Liver (tissue), 9 donors: ENCODE results near the gene TLR10. TPM values are rescaled to one million over a fixed set of nuclear protein-coding genes. Genes with fewer than 3 reads are reported as not detected.

Experiments used
- DNase-seq: peaks from one replicate; pipeline ENCODE4 v3.0.0-alpha.2; 2017; ENCODE audit warnings: low spot score
- H3K27ac ChIP-seq, 2 donors: one replicate each; pipeline ENCODE4 v1.7.0; 2013; ENCODE audit warnings: inconsistent platforms in 2 of 2, low read length in 2 of 2, control low read depth in 1 of 2, low read depth in 1 of 2, mild to moderate bottlenecking in 1 of 2
- H3K27me3 ChIP-seq, 4 donors: one replicate each; pipeline versions ENCODE4 v1.6.1 to v1.7.0; 2013; ENCODE audit warnings: low read length in 3 of 4, inconsistent platforms in 1 of 4, mild to moderate bottlenecking in 1 of 4, moderate library complexity in 1 of 4; ENCODE audit not compliant: control insufficient read depth in 4 of 4, insufficient read depth in 4 of 4
- H3K36me3 ChIP-seq, 4 donors: one replicate each; pipeline versions ENCODE4 v1.6.1 to v1.7.0; 2013; ENCODE audit warnings: low read length in 3 of 4, mild to moderate bottlenecking in 3 of 4, low read depth in 1 of 4, moderate library complexity in 1 of 4; ENCODE audit not compliant: control insufficient read depth in 4 of 4, insufficient read depth in 3 of 4
- H3K4me1 ChIP-seq, 4 donors: one replicate each; pipeline versions ENCODE4 v1.6.1 to v1.7.0; 2013; ENCODE audit warnings: low read length in 3 of 4, mild to moderate bottlenecking in 3 of 4, moderate library complexity in 1 of 4; ENCODE audit not compliant: control insufficient read depth in 4 of 4, insufficient read depth in 4 of 4
- H3K4me3 ChIP-seq, 3 donors: one replicate each; pipeline versions ENCODE4 v1.6.1 to v1.7.0; 2013; ENCODE audit warnings: low read length in 3 of 3, control low read depth in 1 of 3, low read depth in 1 of 3, mild to moderate bottlenecking in 1 of 3
- H3K9ac ChIP-seq, 2 donors: one replicate each; pipeline ENCODE4 v1.7.0; 2013; ENCODE audit warnings: low read length in 2 of 2, mild to moderate bottlenecking in 2 of 2, moderate library complexity in 2 of 2, control low read depth in 1 of 2, low read depth in 1 of 2
- H3K9me3 ChIP-seq, 4 donors: one replicate each; pipeline versions ENCODE4 v1.6.1 to v1.7.0; 2013; ENCODE audit warnings: low read length in 3 of 4; ENCODE audit not compliant: control insufficient read depth in 4 of 4
- ATF3 ChIP-seq: IDR thresholded peaks from 2 replicates; pipeline ENCODE4 v1.6.1; 2016; ENCODE audit warnings: antibody characterized with exemption
- CTCF ChIP-seq: fragments of 150-350 bp; IDR thresholded peaks from 2 replicates; pipeline ENCODE4 v1.5.1; 2017; ENCODE audit warnings: improper control_type of control experiment, low read depth, low read length; ENCODE audit not compliant: missing input control
- EGR1 ChIP-seq, 2 donors: IDR thresholded peaks; 2 replicates each; pipeline ENCODE4 v1.6.1; 2016 to 2018; ENCODE audit warnings: antibody characterized with exemption in 2 of 2, low read depth in 2 of 2
- FOXA1 ChIP-seq: IDR thresholded peaks from 2 replicates; pipeline ENCODE4 v1.6.1; 2016; ENCODE audit warnings: antibody characterized with exemption
- FOXA2 ChIP-seq: IDR thresholded peaks from 2 replicates; pipeline ENCODE4 v1.6.1; 2016; ENCODE audit warnings: antibody characterized with exemption
- GABPA ChIP-seq, 2 donors: IDR thresholded peaks in 1 of 2; conservative IDR thresholded peaks in 1 of 2; 2 replicates each; pipeline ENCODE4 v1.6.1; 2016; ENCODE audit warnings: antibody characterized with exemption in 2 of 2, mild to moderate bottlenecking in 1 of 2, moderate library complexity in 1 of 2
- HNF4A ChIP-seq, 2 donors: conservative IDR thresholded peaks; 2 replicates each; pipeline ENCODE4 v1.6.1; 2016; ENCODE audit warnings: antibody characterized with exemption in 2 of 2, mild to moderate bottlenecking in 2 of 2
- HNF4G ChIP-seq: IDR thresholded peaks from 2 replicates; pipeline ENCODE4 v1.6.1; 2016; ENCODE audit warnings: antibody characterized with exemption
- JUND ChIP-seq, 2 donors: IDR thresholded peaks; 2 replicates each; pipeline ENCODE4 v1.6.1; 2016; ENCODE audit warnings: antibody characterized with exemption in 2 of 2
- NR2F2 ChIP-seq: IDR thresholded peaks from 2 replicates; pipeline ENCODE4 v1.6.1; 2016; ENCODE audit warnings: antibody characterized with exemption
- RAD21 ChIP-seq, 2 donors: IDR thresholded peaks; 2 replicates each; pipeline ENCODE4 v1.6.1; 2016; ENCODE audit warnings: antibody characterized with exemption in 2 of 2, mild to moderate bottlenecking in 2 of 2
- RXRA ChIP-seq, 2 donors: IDR thresholded peaks; 2 replicates each; pipeline ENCODE4 v1.6.1; 2017 to 2018; ENCODE audit warnings: antibody characterized with exemption in 2 of 2, mild to moderate bottlenecking in 1 of 2
- SP1 ChIP-seq: IDR thresholded peaks from 2 replicates; pipeline ENCODE4 v1.6.1; 2018; ENCODE audit warnings: antibody characterized with exemption, mild to moderate bottlenecking
- TAF1 ChIP-seq: conservative IDR thresholded peaks from 2 replicates; pipeline ENCODE4 v1.6.1; 2016; ENCODE audit warnings: antibody characterized with exemption, mild to moderate bottlenecking
- YY1 ChIP-seq: IDR thresholded peaks from 2 replicates; pipeline ENCODE4 v1.6.1; 2016; ENCODE audit warnings: antibody characterized with exemption, mild to moderate bottlenecking
- ZBTB33 ChIP-seq: IDR thresholded peaks from 2 replicates; pipeline ENCODE4 v1.6.1; 2016; ENCODE audit warnings: antibody characterized with exemption
- WGBS: extraction: QIAGEN DNeasy Blood & Tissue Kit; methylation state at CpG from one replicate; pipeline ENCODE4 v1.1.7; 2013; 5-methylcytosine and 5-hydroxymethylcytosine counted together
- polyA plus RNA-seq, 2 donors: library from polyadenylated mRNA; stranded (reverse) in 1 of 2; unstranded in 1 of 2; fragments of 200-250 nt in 1 of 2; fragments of >200 nt in 1 of 2; fragmentation: Nextera tagmentation in 1 of 2; extraction: Ambion mirVana in 1 of 2; gene quantifications; one replicate each; pipeline versions ENCODE4 v1.2.1 to v1.2.3, GENCODE V29; 2013 to 2015
- total RNA-seq, 2 donors: library from RNA; depleted of rRNA; stranded (reverse); fragments of >200 nt; gene quantifications; one replicate each; pipeline ENCODE4 v1.2.3, GENCODE V29; 2014
- TF ChIP-seq, protein P1 (sequence below): IDR thresholded peaks from 2 replicates; pipeline ENCODE4 v1.6.1; 2016; ENCODE audit warnings: antibody characterized with exemption
- TF ChIP-seq, protein P2 (sequence below): IDR thresholded peaks from 2 replicates; pipeline ENCODE4 v1.6.1; 2016; ENCODE audit warnings: antibody characterized with exemption, mild to moderate bottlenecking
- donor health status: healthy.
- donor health status: healthy.
- donor health status: healthy.
- donor health status: healthy.
- donor health status: healthy.

Gene TLR10
- total and polyA plus RNA-seq, 4 donors, result 0.02 to 1.9 (median 0.11) TPM

- WGBS, result 95% methylated on average over 4 of the region's 4 CpGs
- Histone ChIP-seq H3K36me3 (no peaks in the 10 kb centered on the region), H3K4me3 (no peak overlapping the region), H3K27ac (no peak overlapping the region), H3K9me3 (no peaks in the 10 kb centered on the region), H3K9ac (no peak overlapping the region), H3K27me3 (no peaks in the 10 kb centered on the region), H3K4me1 (peaks cover 0 to 7% (median 4%) of the 10 kb centered on the region in 4 donors)
- DNase-seq, result no peak
- TF ChIP-seq, protein P1, sequence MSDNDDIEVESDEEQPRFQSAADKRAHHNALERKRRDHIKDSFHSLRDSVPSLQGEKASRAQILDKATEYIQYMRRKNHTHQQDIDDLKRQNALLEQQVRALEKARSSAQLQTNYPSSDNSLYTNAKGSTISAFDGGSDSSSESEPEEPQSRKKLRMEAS, result no peak
- TF ChIP-seq HNF4G (no peak), ATF3 (no peak), TAF1 (no peak), FOXA2 (no peak), CTCF (no peak), NR2F2 (no peak), RAD21 (IDR thresholded peaks at IDR 0.05) (no peak), JUND (IDR thresholded peaks at IDR 0.05) (no peak), RXRA (IDR thresholded peaks at IDR 0.05) (no peak), GABPA (IDR thresholded peaks at IDR 0.05 in 1 of 2, conservative IDR thresholded peaks at IDR 0.05 in 1 of 2) (no peak), YY1 (no peak), FOXA1 (no peak), EGR1 (IDR thresholded peaks at IDR 0.05; ENCODE audit: low read depth in 2 of 2) (no peak), HNF4A (conservative IDR thresholded peaks at IDR 0.05) (no peak)
- TF ChIP-seq, protein P2, sequence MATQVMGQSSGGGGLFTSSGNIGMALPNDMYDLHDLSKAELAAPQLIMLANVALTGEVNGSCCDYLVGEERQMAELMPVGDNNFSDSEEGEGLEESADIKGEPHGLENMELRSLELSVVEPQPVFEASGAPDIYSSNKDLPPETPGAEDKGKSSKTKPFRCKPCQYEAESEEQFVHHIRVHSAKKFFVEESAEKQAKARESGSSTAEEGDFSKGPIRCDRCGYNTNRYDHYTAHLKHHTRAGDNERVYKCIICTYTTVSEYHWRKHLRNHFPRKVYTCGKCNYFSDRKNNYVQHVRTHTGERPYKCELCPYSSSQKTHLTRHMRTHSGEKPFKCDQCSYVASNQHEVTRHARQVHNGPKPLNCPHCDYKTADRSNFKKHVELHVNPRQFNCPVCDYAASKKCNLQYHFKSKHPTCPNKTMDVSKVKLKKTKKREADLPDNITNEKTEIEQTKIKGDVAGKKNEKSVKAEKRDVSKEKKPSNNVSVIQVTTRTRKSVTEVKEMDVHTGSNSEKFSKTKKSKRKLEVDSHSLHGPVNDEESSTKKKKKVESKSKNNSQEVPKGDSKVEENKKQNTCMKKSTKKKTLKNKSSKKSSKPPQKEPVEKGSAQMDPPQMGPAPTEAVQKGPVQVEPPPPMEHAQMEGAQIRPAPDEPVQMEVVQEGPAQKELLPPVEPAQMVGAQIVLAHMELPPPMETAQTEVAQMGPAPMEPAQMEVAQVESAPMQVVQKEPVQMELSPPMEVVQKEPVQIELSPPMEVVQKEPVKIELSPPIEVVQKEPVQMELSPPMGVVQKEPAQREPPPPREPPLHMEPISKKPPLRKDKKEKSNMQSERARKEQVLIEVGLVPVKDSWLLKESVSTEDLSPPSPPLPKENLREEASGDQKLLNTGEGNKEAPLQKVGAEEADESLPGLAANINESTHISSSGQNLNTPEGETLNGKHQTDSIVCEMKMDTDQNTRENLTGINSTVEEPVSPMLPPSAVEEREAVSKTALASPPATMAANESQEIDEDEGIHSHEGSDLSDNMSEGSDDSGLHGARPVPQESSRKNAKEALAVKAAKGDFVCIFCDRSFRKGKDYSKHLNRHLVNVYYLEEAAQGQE, result no peak
These were observed 52.3 kb downstream of the TLR10 start for GRCh38 chr4:38730493-38730829.

GRCh38 chr4:38728631-38729141 lies 54.1 kb downstream of the TLR10 start:
- no peaks in the 10 kb centered on the region for H3K36me3 ChIP-seq
- 64% methylated on average over 4 of the region's 4 CpGs for WGBS
- peaks cover 0 to 7% (median 4%) of the 10 kb centered on the region in 4 donors for H3K4me1 ChIP-seq
- peak; percentile 55 for DNase-seq
- H3K9me3 ChIP-seq, result no peaks in the 10 kb centered on the region
- no peak overlapping the region for H3K9ac ChIP-seq
- H3K27ac ChIP-seq, result no peak overlapping the region
- H3K27me3 ChIP-seq, result no peaks in the 10 kb centered on the region
- H3K4me3 ChIP-seq, result no peak overlapping the region
- TF ChIP-seq, protein P1, result no peak
- TF ChIP-seq SP1 (no peak), RXRA (IDR thresholded peaks at IDR 0.05) (peak in 1 of 2 donors; percentile 9), NR2F2 (no peak), TAF1 (no peak), YY1 (no peak), ZBTB33 (no peak), CTCF (peak; percentile 5), RAD21 (IDR thresholded peaks at IDR 0.05) (peak; percentile 39 to 58)
- TF ChIP-seq, protein P2, result no peak
